Eye (tissue), 1 donor: ENCODE results near the gene STK38.

Source experiments
- DNase-seq: peaks from one replicate; pipeline ENCODE4 v3.0.0-alpha.2; 2015

Gene STK38

DNA sequence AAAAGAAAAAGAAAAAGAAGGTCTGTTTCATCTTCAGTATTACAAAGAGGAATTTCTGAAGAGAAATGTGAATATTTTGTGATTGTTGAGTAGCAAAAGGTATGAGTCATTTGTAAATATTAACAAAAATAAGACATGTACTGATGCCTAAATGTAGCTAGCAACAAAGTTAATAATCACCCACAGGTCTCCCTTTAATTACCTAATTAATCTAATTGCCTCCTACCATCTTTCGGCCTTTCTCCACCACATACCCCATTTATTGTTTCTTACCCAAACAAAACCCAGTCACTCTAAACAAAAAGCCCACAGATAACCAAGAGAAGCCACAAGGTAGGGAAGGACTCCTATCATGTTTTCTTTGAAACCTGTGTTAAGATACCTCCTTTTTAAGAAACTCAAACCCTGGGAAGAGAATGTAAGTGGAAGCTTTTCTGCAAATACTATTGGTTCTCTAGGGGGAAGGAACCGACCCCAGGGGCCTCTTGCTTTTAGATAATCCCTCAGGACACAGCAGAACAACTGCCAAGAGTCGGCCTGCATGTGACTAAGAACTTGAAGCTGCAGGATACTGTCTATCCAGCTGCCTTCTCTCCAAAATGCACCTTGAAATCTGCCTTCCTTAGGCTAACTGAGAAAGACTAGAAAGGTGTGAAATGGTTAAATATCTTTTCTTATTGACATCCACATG lies 16.1 kb upstream of the STK38 start:
- DNase-seq: no peak

DNA sequence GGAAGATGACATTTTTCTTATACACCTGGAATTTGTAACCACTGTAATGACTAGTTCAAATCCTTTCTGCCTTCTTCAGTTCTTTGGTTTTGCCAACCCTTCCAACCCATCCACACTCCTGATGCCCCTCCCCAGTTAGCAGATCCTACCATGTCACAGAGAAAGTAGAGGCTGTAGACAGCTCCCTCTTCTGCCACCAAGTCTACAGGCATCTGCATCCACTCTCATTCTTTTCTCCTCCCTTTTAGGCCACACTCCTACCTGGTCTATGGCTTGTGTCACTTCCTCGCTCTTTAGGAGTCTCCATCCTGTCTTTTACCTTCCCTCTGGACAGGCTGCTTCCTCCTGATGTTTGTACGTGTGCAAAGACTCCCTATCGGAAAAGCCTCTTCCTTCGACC lies 13.5 kb upstream of the STK38 start:
- no peak for DNase-seq

DNA sequence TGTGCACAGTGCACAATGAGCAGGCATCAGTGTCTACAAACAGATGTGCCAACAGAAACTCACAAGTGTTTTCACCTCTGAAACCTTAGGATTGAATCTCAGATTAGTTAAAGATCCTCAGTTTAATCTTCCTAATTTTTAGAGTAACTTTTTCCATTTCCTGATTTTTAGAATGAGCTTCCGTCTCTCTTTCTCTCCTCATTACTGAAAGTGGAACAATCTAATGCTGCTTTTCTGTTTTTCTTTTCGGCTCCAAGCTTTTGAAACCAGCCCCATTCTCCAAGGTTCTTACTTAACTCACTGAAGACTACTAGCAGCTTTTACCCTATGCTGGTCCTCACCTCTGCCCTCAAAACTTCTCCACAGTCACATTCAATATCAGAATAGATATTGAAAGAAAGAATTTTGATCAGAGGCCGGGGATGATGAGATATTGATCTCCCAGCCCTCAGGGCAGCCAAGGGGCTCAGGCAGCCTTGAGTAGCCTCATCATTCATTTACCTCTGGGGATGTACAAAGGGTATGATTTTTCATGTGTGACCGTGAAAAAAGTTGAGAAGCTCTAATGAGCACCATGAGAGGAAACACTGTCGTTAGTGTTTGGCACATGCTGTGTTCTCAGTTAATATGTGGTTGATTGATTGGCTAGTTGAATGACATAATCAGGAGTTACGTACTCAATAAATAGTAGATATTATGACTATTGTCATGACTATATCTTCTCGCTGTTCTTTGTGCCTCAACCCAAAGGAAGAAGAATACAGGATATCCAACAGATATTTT lies 11.9 kb upstream of the STK38 start:
- DNase-seq: no peak

DNA sequence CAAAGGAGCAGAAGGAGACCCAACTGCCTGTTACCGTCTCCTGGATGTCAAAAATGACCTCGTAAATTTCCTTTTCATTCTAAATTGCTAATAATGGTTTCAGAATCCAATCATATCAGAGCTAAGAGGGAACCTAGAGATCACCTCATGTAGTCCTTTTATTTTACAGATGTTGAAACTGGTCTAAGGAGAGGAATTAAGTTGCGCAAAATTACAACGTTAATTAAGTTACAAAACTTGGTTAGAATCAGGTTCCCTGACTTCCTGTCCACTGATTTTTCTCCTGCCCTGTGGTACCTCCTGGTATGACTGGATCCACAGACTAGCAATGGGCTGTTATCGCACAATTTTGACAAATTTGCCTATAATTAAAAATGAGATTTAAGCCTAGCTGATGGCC lies 9.0 kb upstream of the STK38 start:
- DNase-seq: no peak

DNA sequence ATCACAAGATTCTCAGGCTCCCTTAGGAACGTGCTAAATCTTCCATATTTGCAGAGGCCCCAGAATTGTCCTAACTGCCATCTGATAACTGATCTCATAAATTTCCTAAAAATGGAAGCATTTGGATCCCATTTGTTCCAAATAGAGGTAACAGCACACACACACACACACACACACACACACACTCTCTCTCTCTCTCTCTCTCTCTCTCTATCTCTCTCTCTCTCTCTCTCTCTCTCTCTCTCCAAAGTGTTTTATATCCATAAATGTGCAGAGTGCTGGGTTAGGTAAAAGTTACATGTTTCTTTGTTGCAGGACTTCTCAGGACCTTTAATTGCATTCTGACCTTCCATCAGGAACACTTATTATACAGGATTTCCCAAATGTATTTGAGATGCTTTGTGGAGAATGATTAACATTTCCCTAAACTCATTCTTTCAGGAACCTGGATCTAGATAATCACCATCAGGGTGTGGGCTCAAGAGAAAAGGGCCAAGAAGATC lies 8.5 kb upstream of the STK38 start:
- no peak for DNase-seq

DNA sequence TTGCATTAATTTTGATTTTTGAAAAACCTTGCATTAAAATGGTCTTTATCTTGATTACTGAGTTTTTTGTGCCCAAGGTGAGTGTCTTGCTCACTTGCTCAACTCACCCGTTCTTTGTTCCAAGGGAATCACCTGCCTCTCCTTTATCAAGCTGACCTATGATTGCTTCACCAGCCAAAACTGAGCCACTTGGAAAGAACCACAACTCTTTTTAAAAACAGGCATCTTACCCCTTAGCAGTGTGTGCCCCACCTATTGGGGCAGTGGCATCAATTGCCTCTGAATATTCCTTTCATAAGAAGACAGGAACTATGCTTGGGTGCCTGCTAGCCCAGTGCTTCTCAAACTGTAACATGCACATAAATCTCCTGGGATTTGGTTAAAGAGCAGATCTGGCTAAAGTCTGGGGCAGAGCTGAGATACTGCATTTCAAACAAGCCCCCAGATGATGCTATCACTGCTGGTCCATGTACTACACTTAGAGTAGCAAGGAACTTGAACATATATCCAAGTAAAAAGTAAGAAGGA lies 3.3 kb upstream of the STK38 start:
- no peak for DNase-seq

DNA sequence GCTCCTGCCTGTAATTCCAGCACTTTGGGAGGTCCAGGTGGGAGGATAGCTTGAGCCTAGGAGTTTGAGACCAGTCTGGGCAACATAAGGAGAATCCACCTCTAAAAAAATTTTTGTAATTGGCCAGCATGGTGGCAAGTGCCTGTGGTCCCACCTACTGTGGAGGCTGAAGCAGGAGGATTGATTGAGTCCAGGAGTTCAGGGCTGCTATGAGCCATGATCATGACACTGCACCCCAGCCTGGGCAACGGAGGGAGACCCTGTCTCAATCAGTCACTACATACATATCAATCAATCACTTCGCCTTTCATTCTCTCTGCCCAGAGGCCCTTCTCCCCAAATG lies 1.1 kb upstream of the STK38 start:
- DNase-seq: no peak

DNA sequence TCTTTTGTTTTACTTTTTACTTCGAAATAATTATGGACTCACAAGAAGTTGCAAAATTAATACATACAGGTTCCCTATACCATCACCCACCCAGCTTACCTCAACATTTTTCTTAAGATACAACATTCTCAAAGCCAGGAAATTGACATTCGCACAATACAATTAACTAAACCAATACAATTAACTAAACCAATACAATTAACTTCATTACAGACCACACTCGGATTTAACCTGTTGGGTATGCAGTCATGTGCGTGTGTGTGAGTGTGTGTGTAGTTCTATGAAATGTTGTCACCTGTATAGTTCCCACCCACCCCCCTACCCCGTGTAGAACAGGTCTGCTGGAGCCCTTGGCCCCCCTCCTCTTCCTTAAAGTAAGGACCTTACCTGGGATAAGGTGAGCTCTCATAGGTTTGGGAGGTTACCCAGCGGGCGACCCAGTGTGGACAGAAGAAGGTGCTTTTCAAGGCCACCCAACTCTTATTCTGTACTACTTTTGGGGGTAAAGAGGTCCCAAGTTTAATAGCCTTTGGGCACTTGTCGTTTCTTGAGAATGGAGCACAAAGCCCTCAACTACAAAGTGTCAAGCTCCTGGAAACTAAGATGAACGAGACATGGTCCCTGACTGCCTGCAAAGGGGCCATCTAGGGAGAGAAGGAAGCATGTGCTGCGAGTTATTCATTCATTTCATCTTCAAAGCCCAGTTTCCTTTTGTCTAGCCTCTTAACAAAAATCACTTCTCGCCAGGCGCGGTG lies 544 bp upstream of the STK38 start:
- no peak for DNase-seq

DNA sequence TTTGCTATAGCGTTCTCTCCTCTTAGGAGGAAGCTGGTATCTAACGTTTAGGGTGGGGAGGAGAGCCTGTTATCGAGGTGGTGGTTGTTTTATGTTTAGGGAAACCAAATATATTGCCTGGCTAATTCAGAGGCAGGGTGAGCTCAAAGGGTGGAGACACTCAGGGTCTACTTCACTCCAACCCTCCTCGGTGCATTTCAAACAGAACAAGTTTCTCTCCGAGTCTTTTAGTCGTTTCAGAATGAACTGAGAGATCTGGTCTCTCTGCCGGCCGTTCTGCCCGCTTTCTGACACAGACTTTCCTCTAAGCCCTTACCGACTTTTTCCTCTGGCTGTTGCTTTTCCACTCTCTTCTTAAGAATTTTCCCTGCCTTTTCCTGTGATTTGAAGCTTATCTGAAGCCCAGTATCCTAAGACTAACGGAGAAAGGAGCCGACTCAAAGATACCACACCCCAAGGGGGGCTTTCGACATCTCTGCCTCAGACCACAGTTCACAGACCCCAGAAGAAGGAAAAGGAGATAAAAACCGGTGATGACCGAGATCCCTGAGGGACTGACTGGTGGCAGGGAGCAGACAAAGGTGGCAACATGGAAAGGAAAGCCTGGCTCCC lies 865 bp downstream of the STK38 start:
- peak; percentile 80 for DNase-seq

DNA sequence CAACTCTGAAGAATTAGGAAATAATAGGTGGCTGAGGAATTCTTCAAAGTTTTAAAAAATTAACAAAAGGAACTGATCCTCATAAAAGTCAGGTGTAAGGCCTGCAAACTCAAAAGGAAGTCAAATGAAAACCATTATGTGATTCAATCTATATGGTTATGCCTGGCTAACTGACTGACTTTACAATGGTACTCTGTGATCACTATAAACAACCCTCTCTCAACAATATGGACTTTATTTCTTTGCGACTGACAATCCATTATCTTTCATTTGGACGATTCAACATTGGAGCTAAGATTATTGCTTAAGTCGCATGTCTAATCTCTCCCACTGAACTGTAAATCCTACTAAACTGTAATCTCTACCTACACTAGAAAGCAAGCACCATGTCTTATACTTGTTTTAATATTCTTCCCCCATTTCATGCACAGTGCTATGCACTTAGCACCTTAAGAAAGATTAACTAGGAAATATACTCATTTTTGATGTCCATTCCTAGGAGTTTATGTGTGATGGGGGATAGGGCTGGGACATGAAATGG lies 1.4 kb downstream of the STK38 start:
- no peak for DNase-seq

DNA sequence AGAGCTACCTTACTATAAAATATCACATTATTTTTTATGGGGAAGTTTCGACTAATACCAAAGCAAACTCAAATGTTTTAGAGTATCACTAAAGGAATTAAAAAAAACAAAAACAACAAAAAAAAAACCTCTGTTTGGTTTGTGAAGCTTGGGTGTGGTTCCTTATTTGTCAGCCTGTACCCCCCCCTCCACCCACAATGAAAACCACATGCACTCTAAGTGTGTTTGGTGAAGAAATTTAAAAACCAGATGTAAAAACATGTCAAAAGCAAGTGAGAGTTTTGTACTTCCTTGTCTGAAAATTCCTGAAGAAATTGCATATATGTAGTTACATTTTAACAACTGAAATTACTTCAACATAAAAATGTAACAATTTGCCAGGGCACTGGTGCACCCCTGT lies 3.1 kb downstream of the STK38 start:
- DNase-seq: no peak

DNA sequence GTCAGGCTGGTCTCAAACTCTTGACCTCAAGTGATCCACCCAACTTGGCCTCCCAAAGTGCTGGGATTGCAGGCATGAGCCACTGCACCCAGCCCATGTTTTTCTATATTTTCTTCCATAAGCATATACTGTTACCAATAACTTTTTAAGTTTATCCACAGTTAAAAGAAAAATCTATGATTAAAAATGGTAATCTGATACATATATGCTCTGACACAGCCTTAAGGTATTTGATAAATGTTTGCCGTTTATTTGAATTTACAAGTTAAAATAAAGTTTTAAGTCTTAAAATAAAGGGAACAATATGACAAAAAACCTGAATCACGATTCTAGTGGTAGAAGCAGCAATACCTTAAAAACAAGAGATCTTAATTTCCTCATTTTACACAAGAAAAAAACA lies 5.2 kb downstream of the STK38 start:
- no peak for DNase-seq

DNA sequence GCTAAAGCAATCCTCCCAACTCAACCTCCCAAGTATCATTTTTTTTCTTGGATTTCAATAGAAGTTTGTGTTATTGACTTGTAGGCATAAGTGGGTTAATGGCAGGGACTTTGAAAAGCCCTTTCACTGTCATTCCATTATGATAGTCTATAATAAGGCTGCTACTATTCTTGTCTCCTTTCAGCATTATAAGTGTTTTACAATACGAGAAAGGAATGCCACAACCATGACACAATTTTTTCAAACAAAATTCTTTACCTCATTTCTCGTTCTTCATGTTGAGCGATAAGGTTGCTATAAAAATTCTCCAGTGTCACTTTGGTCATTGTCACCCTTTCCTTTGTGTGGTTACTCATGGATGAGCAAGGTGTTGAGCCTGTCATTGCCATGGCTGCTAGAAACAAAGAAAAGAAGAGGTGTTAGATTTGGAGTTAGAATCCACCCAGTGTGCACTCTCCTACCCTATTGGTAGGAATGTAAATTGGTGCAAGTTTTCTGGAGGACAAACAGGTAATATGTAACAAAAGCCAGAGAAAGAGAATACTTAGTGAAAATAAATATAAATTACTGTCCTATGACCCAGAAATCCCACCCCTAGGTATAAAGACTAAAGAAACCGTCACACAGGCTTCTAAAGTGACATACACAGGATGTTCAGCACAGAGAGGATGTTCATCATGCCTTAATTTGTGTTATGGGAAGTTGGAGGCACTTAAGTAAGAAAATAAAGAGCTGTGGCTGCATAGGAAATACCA lies 7.3 kb downstream of the STK38 start:
- no peak for DNase-seq

DNA sequence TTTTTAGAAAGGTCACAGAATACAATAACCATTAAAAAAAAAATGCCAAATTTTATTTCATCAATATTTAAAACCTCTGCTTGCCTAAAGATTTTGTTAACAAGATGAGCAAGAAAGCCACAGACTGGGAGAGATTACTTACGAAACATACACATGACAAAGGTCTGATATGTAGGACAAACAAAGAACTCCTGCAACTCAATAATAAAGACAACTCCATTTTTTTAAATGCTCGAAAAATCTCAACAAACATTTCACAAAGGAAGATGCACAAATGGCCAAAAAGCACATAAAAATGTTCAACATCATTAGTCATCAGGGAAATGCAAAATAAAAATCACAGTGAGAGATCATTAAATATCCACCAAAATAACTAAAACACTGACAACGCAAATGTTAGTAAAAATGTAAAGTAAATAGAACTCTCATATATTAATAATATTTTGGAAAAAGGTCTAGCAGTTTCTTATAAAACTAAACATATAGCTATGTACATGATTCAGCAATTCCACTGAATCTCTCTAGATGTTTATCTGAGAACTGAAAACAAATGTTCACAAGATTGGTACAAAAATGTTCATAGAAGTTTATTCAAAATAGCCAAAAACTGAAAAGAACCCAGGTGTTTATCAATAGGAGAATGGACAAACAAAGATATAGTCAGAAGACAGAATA lies 10.3 kb downstream of the STK38 start:
- no peak for DNase-seq

DNA sequence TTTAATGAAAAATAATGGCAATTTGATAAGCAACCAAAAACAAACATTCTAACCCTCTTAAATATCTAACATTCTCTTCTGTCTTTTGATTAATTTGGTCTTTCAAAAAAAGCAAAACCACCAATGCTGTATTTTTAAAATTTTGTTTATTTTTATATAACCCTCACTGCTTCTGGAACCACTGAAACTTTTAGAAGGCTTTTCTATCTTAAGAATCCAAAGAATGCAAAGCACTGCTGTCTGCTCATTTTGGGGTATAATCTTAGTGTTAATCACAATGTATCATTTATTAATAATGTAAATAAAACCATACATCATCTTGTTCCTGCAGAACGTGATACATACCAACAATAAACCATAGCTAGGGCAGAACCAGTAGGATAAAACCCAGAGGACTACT lies 14.0 kb downstream of the STK38 start:
- no peak for DNase-seq

DNA sequence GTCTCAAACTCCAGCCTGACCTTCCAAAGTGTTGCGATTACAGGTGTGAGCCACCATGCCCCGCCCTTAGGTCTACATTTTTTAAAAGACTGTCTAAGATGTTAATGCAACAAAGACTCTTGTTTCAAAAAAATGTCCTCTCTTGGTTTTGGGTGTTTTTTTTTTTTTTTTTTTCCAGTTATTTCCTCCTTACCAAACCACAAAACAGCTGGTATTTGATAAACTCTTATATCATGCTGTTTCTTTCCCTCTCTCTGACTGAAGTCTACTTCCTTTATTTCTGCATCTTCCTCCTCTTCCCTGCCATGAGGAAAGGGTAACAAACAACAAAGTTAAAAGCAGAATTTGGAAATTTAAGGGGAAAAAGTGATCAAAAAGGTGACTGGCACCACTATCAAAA lies 21.2 kb downstream of the STK38 start:
- DNase-seq: no peak

DNA sequence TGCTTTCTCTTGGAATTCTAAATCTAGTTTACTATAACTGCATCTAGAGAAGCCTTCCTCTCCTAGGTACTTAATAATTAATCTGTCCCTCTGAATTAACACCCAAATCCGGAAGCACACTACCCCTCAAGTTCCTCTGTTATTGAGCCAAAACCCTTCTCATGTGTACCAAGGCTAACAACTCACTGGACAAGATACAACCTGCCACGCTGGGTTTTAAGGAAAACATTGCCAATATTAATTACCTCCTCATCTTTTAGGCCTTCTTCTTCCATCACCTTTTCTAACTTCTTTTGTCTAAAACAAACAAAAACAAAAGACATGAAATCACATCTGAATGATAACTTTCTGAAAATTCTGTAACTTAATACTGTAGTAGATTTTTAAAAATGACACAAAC lies 21.9 kb downstream of the STK38 start:
- DNase-seq: no peak

DNA sequence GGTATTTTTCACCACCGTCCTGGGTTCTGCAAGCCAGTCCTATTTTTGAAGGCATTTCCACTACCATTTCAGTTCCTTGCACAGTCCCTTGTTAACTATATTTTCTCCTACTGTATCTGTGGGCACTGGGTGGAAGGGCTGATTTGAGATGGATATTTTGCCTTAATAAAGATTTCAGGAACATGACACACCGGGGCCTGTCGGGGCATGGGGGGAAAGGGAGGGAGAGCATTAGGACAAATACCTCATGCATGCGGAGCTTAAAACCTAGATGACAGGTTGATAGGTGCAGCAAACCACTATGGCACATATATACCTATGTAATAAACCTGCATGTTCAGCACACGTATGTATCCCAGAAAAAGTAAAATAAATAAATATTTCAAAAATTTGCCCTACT lies 22.4 kb downstream of the STK38 start:
- DNase-seq: no peak

DNA sequence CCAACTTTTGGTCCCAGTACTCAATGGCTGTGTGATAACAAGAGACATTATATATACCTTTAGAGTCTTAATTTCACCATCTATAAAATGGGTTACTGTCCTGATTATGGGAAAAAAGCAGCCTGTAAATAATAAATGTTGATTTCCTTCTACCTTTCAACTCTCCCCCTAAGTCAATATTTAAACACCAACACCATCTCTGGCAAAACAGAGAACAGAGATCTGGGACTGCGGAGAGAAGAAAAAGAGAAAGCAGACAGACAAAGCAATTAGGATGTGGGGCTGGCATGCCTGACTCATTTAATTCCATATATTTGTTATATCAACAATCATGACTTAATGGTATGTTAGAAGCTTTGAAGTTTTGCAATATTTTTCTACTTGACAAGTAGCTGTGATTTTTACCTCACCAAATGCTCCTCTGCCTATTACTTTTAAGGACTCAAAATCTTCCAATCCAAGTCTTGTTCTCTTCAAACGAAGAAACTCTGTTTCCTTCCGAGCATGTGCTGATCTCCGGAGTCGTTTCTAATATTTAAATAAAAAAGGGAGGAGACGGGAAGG lies 23.3 kb downstream of the STK38 start:
- no peak for DNase-seq

DNA sequence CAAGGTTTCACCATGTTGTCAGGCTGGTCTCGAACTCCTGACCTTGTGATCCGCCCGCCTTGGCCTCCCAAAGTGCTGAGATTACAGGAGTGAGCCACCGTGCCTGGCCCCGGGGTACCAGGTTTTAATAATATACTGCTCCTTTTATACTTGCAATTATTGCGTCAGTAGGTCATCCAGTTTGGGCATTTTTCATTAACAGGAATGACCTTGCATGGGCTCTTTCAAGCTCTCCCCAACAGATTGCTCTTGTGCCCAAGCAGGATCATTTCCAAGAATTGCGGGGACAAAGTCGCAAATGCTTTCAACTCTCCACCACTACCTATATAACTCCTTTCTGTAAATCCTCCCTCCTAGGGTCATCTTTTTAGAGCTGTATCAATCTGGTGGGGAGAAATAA lies 23.8 kb downstream of the STK38 start:
- DNase-seq: no peak

DNA sequence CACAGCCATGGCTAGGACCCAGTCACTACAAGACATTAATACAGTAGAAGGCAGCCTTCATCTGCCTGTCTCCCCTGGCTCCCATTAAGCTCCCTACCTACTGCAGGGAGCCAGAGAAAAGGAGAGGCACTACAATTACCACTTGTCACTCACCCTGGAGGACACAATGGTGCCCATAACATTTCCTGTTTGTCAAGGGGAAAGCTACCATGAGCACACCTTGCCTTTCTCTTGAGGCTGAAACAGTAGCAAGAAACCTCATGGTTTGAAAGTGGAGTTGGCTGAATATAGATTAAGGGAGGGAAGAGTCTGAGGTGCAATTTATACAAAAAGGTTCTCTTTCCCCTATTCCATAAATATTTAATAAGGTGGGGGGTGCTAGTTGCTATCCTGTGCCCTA lies 27.9 kb downstream of the STK38 start:
- DNase-seq: no peak
